ENCODE results near the gene CASTOR1.

CASTOR1 gene

DNA sequence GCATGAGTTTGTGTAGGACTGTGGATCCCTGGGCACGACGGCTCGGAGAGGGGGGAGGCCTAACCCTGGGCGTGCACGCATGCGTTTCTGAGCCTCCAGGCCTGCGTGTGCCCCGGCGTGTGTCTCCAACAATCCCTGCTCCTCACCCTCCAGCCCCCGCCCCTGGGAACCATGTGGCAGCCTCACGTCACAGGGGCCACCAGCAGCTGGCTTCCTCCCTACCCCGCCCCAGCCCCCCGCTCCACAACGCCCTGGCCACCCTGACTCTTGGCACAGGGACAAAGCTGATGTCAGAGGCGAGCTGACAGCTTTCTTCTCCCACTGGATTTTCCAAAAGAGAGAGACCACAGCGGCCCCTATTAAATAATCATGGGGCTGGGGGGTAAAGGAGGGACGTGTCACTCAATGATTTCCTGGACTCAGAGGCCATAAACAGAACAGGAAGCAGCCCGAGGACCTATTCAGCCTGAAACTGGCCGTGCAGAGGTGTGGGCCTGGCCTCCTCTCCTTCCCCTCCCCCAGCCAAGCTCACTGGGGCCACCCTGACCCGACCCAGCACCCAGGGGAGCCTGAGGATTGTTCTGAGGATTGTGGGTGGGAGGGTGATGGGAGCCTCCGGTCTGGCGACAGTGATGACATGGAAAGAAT is 36.0 kb downstream of the CASTOR1 start:
- Histone ChIP-seq H3K36me3 (ENCODE audit: control insufficient read depth in 1 of 2, insufficient read depth in 2 of 2, low read length in 2 of 2) (no peaks in the 10 kb centered on the region), H3K4me3 (ENCODE audit: low read depth in 1 of 2, low read length in 2 of 2) (no peak overlapping the region), H3K27me3 (ENCODE audit: low read depth, low read length) (no peaks in the 10 kb centered on the region), H3K4me1 (ENCODE audit: control insufficient read depth in 1 of 2, insufficient read depth in 2 of 2, low read length in 2 of 2) (peaks cover 9 to 16% of the 10 kb centered on the region in 2 donors), H3K9me3 (ENCODE audit: control insufficient read depth in 1 of 2, low read length in 2 of 2) (no peaks in the 10 kb centered on the region), H3K27ac (ENCODE audit: low read length) (peak overlapping the region; percentile 19)

DNA sequence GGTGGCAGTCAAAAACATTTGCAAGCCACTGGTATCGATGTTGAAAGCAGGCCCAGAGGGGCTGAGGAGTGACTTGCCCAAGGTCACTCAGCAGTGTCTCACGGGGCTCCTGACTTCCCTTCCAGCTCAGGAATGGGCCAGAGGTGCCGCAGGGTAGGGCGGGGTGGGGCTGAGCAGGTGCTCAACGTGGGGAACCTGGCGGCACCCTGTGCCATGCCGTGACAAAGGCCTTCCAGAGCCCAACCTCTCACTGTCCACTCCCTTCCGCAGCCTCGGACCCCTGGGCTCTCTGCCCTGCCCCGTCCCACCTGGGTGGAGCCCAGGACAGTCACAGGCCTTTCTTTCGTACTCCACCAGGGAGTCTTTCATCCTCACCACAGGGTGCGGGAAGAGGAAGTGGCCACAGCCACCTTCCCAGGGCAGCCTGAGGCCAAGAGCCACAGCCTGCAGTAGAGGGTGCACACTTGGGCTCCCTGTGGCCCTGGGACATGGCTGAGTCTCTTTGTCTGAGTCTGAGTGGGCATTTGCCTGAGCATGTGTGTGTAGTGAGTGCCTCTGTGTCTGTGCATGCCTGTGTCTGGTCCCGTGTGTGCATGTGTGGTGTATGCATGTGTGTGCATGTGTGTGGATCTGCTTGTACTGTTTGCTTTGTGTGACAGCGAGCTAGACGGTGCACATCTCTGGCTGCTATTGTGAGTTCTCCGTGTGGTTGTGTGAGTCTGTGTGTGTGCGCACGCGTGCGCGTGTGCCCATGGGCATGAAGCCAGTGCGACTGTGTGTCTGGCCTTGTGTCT is 36.7 kb downstream of the CASTOR1 start:
- H3K36me3 ChIP-seq (ENCODE audit: control insufficient read depth in 1 of 2, insufficient read depth in 2 of 2, low read length in 2 of 2): no peaks in the 10 kb centered on the region
- H3K9me3 ChIP-seq (ENCODE audit: control insufficient read depth in 1 of 2, low read length in 2 of 2): no peaks in the 10 kb centered on the region
- peaks cover 9 to 16% of the 10 kb centered on the region in 2 donors for H3K4me1 ChIP-seq (ENCODE audit: control insufficient read depth in 1 of 2, insufficient read depth in 2 of 2, low read length in 2 of 2)
- no peak overlapping the region for H3K4me3 ChIP-seq (ENCODE audit: low read depth in 1 of 2, low read length in 2 of 2)
- H3K27ac ChIP-seq (ENCODE audit: low read length): peak overlapping the region; percentile 19
- H3K27me3 ChIP-seq (ENCODE audit: low read depth, low read length): no peaks in the 10 kb centered on the region

DNA sequence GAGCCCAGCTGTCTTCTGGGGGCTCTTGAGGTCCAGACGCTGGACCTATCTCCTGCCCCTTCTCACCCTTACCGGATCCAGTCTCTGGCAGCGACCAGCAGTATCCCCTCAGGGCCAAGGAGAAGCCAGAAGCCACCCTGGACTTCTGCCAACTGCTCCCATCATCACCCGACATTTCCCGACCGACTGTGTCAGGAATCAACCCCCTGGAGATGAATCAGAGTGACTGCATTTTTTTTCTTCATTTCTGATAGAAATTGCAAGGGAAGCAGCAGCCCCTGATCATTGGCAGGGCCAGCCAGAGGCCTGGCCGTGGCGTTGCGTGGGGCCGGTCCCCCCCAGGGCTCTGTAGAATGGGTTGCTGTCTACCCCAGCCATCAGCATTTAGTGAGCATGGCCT is 37.6 kb downstream of the CASTOR1 start:
- Histone ChIP-seq H3K4me3 (ENCODE audit: low read depth in 1 of 2, low read length in 2 of 2) (no peak overlapping the region), H3K27ac (ENCODE audit: low read length) (no peak overlapping the region), H3K9me3 (ENCODE audit: control insufficient read depth in 1 of 2, low read length in 2 of 2) (no peaks in the 10 kb centered on the region), H3K4me1 (ENCODE audit: control insufficient read depth in 1 of 2, insufficient read depth in 2 of 2, low read length in 2 of 2) (peaks cover 12 to 20% of the 10 kb centered on the region in 2 donors), H3K36me3 (ENCODE audit: control insufficient read depth in 1 of 2, insufficient read depth in 2 of 2, low read length in 2 of 2) (no peaks in the 10 kb centered on the region), H3K27me3 (ENCODE audit: low read depth, low read length) (no peaks in the 10 kb centered on the region)

DNA sequence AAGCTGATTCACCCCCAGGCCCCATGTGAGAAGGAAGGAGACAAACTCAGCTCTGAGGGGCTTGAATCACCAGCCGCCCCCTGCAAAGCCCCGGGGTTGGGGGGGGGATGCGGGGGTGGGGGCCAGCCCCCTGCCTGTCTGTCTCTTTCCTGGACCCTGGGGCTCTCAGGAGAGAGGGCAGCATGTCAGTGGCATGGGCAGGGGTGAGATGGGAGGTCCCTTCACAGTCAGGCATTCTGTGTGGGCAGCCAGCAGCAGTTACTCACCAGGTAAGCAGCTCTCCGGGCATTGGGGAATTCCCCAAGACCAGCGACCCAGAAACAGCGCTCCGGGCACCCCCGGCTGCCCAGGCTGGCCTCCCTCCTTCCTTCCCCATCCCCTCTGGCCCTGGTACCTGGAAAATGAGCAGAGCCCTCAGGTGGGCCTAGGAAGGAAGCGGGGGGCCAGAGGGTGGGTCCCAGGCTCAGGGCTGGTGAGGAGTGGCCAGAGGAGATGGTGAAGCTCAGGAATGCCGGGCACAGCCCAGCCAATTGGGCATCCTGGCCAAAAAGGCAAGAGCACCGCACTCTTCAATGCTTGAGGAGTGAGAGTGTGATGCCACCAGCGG is 38.5 kb downstream of the CASTOR1 start:
- Histone ChIP-seq H3K27me3 (ENCODE audit: low read depth, low read length) (no peaks in the 10 kb centered on the region), H3K36me3 (ENCODE audit: control insufficient read depth in 1 of 2, insufficient read depth in 2 of 2, low read length in 2 of 2) (no peaks in the 10 kb centered on the region), H3K4me3 (ENCODE audit: low read depth in 1 of 2, low read length in 2 of 2) (no peak overlapping the region), H3K27ac (ENCODE audit: low read length) (no peak overlapping the region), H3K4me1 (ENCODE audit: control insufficient read depth in 1 of 2, insufficient read depth in 2 of 2, low read length in 2 of 2) (peaks cover 12 to 16% of the 10 kb centered on the region in 2 donors), H3K9me3 (ENCODE audit: control insufficient read depth in 1 of 2, low read length in 2 of 2) (no peaks in the 10 kb centered on the region)

DNA sequence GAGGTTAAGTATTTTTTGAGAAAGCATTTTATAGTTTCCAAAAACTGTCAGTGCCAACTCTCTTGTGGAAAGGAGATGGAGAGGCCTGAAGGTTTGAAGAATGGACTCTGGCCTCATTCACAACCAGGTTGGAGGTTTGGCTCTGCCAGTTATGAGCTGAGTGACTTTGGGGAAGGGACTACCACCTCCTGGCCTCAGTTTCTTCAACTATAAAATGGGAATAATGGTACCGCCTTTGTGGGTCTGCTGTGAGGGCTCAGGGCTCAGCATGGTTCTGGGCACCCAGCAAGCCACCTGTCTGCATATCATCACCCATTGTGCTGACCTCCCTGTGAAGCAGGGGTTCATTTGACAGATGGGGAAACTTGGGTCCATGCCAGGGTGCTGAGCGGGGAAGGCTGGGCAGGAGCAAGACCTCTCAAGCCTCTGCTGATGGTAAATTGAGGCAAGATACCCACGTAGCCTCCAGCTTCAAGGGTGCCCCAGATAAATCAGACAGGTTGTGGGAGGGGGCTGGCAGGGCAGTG is 39.2 kb downstream of the CASTOR1 start:
- H3K4me1 ChIP-seq (ENCODE audit: control insufficient read depth in 1 of 2, insufficient read depth in 2 of 2, low read length in 2 of 2): peaks cover 12 to 18% of the 10 kb centered on the region in 2 donors
- no peaks in the 10 kb centered on the region for H3K36me3 ChIP-seq (ENCODE audit: control insufficient read depth in 1 of 2, insufficient read depth in 2 of 2, low read length in 2 of 2)
- no peak overlapping the region for H3K27ac ChIP-seq (ENCODE audit: low read length)
- H3K9me3 ChIP-seq (ENCODE audit: control insufficient read depth in 1 of 2, low read length in 2 of 2): no peaks in the 10 kb centered on the region
- no peaks in the 10 kb centered on the region for H3K27me3 ChIP-seq (ENCODE audit: low read depth, low read length)
- H3K4me3 ChIP-seq (ENCODE audit: low read depth in 1 of 2, low read length in 2 of 2): no peak overlapping the region

DNA sequence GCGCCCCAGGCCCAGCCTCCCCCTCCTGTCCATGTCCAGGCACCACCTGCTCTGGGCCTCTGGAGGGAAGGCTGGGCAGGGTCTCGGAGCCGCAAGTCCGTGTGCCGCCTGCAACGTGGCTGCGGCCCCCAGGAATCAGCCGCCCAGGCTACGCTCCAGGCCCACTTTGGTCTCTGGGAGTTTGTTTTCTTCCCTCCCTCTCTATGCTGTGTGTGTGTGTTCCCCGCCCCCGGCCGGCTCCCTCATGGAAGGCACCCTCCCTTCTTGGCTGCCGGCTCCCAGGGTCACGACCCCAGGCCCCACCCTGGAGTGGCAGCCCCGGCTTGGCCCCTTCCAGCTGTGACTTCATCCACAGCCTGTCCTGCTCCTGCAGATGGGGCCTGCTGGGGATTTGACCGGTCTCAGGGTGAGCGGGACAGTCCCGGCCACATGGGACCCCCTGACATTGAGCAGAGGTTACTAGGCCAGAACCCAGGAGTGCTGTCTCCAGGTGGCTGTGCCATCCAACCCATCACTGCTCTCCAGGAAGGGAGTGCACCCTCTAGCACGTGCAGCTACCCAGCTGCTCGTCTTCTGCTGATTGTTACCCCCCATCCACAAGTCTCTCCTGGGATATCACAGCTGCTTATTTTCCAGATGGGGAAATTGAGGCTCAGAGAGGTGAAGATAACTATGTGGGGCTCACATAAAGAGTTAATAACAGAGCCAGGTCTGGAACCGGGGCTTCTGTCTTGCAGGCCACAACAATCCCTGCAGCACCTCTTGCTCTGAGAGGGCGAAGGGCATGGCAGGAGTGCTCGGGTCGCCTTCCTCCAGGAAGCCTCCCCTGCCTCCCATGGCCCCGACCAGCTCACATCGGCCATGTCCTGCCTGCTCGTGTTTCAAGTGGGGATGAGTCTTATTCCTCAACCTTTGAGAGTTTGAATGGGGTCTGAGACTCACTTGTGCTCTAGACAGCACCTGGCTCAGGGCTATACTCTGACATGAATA is 40.0 kb downstream of the CASTOR1 start:
- no peaks in the 10 kb centered on the region for H3K36me3 ChIP-seq (ENCODE audit: control insufficient read depth in 1 of 2, insufficient read depth in 2 of 2, low read length in 2 of 2)
- H3K9me3 ChIP-seq (ENCODE audit: control insufficient read depth in 1 of 2, low read length in 2 of 2): no peaks in the 10 kb centered on the region
- peaks cover 12 to 18% of the 10 kb centered on the region in 2 donors for H3K4me1 ChIP-seq (ENCODE audit: control insufficient read depth in 1 of 2, insufficient read depth in 2 of 2, low read length in 2 of 2)
- H3K27me3 ChIP-seq (ENCODE audit: low read depth, low read length): no peaks in the 10 kb centered on the region
- no peak overlapping the region for H3K27ac ChIP-seq (ENCODE audit: low read length)
- no peak overlapping the region for H3K4me3 ChIP-seq (ENCODE audit: low read depth in 1 of 2, low read length in 2 of 2)

DNA sequence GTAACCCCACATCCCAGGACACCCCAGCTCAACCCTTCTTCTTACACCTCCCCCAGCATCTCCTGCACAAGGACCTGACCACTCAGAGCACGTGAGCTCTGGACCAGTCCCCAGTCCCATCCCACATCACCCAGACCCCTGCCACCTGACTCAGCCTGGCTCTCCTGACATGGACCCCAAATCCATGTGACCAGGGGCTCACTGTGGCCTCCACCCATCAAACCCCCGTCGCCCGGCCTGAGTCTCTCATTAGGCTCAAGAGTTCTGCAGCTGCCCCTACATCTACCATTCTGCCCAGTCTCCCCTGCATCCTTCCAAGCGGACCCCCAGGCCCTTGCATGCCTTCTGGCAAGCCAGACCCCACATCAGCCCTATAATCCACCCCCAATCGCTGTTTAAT is 40.8 kb downstream of the CASTOR1 start:
- no peaks in the 10 kb centered on the region for H3K9me3 ChIP-seq (ENCODE audit: control insufficient read depth in 1 of 2, low read length in 2 of 2)
- peaks cover 9 to 18% of the 10 kb centered on the region in 2 donors for H3K4me1 ChIP-seq (ENCODE audit: control insufficient read depth in 1 of 2, insufficient read depth in 2 of 2, low read length in 2 of 2)
- H3K27me3 ChIP-seq (ENCODE audit: low read depth, low read length): peaks cover 4% of the 10 kb centered on the region
- H3K4me3 ChIP-seq (ENCODE audit: low read depth in 1 of 2, low read length in 2 of 2): peak overlapping the region in 1 of 2 donors; percentile 16
- H3K27ac ChIP-seq (ENCODE audit: low read length): no peak overlapping the region
- H3K36me3 ChIP-seq (ENCODE audit: control insufficient read depth in 1 of 2, insufficient read depth in 2 of 2, low read length in 2 of 2): peaks cover 0 to 2% of the 10 kb centered on the region in 2 donors

DNA sequence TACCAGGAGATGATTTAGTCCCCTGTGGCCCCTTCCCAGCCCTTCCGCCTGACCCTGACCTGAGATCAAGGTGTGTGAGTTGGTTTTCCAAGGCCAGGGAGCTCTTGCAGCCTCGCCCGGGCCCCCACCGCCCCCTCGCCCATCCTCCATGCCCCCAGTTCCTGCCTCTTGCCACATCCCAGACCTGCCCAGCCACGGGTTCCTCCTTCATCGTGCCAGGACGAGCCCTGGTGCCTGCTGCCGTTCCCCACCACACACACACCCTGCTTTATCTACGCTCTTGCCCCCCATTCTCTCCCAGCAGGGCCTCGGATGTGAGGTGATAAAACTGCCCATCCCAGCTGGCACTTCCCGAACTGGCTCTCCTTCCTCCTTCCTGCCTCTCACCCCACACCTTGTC is 41.3 kb downstream of the CASTOR1 start:
- peaks cover 0 to 6% of the 10 kb centered on the region in 2 donors for H3K36me3 ChIP-seq (ENCODE audit: control insufficient read depth in 1 of 2, insufficient read depth in 2 of 2, low read length in 2 of 2)
- H3K27ac ChIP-seq (ENCODE audit: low read length): no peak overlapping the region
- H3K9me3 ChIP-seq (ENCODE audit: control insufficient read depth in 1 of 2, low read length in 2 of 2): no peaks in the 10 kb centered on the region
- peak overlapping the region in 1 of 2 donors; percentile 16 for H3K4me3 ChIP-seq (ENCODE audit: low read depth in 1 of 2, low read length in 2 of 2)
- H3K4me1 ChIP-seq (ENCODE audit: control insufficient read depth in 1 of 2, insufficient read depth in 2 of 2, low read length in 2 of 2): peaks cover 7 to 17% of the 10 kb centered on the region in 2 donors
- peaks cover 4% of the 10 kb centered on the region for H3K27me3 ChIP-seq (ENCODE audit: low read depth, low read length)

DNA sequence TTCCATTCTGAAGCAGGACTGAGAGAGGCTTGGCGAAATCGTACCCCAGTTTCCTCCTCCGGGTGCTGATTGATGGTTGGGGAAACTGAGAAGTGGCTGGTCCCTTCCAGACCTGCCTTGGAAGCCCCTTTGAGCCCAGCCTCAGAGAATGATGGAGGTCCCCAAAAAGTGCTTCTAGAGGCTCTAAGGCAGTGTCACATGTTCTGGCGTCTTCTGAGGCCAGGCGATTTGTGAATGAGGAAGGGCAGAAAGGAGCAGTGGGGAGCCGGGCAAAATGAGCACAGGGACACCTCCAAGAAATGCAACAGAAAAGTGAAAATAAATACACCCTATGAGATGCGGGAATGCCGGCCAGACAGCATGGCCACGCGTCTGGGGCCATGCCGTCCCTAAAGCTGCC is 41.7 kb downstream of the CASTOR1 start:
- H3K4me1 ChIP-seq (ENCODE audit: control insufficient read depth in 1 of 2, insufficient read depth in 2 of 2, low read length in 2 of 2): peaks cover 3 to 12% of the 10 kb centered on the region in 2 donors
- peak overlapping the region in 1 of 2 donors; percentile 30 for H3K4me3 ChIP-seq (ENCODE audit: low read depth in 1 of 2, low read length in 2 of 2)
- H3K9me3 ChIP-seq (ENCODE audit: control insufficient read depth in 1 of 2, low read length in 2 of 2): no peaks in the 10 kb centered on the region
- H3K27ac ChIP-seq (ENCODE audit: low read length): peak overlapping the region; percentile 69
- H3K27me3 ChIP-seq (ENCODE audit: low read depth, low read length): peaks cover 4% of the 10 kb centered on the region
- peaks cover 0 to 6% of the 10 kb centered on the region in 2 donors for H3K36me3 ChIP-seq (ENCODE audit: control insufficient read depth in 1 of 2, insufficient read depth in 2 of 2, low read length in 2 of 2)

DNA sequence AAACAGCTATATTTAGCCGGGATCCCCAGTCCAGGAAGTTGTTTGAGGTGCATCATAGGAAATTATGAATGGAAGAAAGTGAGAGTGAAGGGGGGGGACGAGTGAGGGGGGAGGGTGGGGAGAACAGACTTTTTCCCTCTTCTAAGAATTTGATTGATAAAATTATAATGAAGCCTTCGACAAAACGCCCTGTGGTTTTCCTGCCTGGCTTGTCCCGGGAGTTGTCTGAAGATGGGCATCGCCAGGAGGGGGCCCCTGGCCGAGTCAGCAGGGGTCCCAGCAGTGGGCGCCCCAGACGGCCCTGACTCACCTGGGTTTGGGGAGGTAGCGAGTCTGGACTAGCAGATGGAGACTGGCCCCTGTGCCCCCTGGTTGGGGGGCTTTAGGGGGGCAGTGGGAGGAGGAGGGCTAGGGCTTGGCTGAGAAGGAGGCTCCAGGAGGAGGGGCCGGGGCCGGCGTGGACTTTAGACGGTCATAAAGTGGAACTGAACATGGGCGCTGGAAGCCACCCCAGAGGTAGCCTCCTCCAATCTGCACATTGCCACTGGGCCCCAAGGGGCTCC is 42.4 kb downstream of the CASTOR1 start:
- Histone ChIP-seq H3K27ac (ENCODE audit: low read length) (peak overlapping the region; percentile 69), H3K36me3 (ENCODE audit: control insufficient read depth in 1 of 2, insufficient read depth in 2 of 2, low read length in 2 of 2) (peaks cover 0 to 6% of the 10 kb centered on the region in 2 donors), H3K27me3 (ENCODE audit: low read depth, low read length) (peaks cover 4% of the 10 kb centered on the region), H3K4me1 (ENCODE audit: control insufficient read depth in 1 of 2, insufficient read depth in 2 of 2, low read length in 2 of 2) (peaks cover 3 to 11% of the 10 kb centered on the region in 2 donors), H3K9me3 (ENCODE audit: control insufficient read depth in 1 of 2, low read length in 2 of 2) (no peaks in the 10 kb centered on the region), H3K4me3 (ENCODE audit: low read depth in 1 of 2, low read length in 2 of 2) (peak overlapping the region; percentile 57 to 59)

All from muscle layer of duodenum (tissue), 2 donors.